IgD-negative memory B cell (primary cell): ENCODE results near the gene NINJ1. TPM values are rescaled to one million over a fixed set of nuclear protein-coding genes. Genes with fewer than 3 reads are reported as not detected.

Experiments
- H3K27ac Mint-ChIP-seq, 3 donors: one replicate each; pipeline ENCODE4 v1.8.0; 2020 to 2022; ENCODE audit warnings: mild to moderate bottlenecking in 3 of 3, mixed read lengths in 3 of 3, moderate library complexity in 1 of 3
- H3K27me3 Mint-ChIP-seq: one replicate; pipeline ENCODE4 v1.8.0; 2021; ENCODE audit warnings: mixed read lengths
- H3K36me3 Mint-ChIP-seq: one replicate; pipeline ENCODE4 v1.8.0; 2020; ENCODE audit warnings: mild to moderate bottlenecking, mixed read lengths
- H3K4me1 Mint-ChIP-seq, 3 donors: one replicate each; pipeline ENCODE4 v1.8.0; 2020 to 2022; ENCODE audit warnings: mixed read lengths in 3 of 3, mild to moderate bottlenecking in 1 of 3
- H3K4me3 Mint-ChIP-seq, 4 donors: one replicate each; pipeline ENCODE4 v1.8.0; 2020 to 2022; ENCODE audit warnings: mild to moderate bottlenecking in 4 of 4, mixed read lengths in 4 of 4, moderate library complexity in 3 of 4
- H3K9me3 Mint-ChIP-seq, 3 donors: one replicate each; pipeline ENCODE4 v1.8.0; 2020 to 2021; ENCODE audit warnings: mixed read lengths in 3 of 3, mild to moderate bottlenecking in 1 of 3
- polyA plus RNA-seq: library from polyadenylated mRNA; unstranded; fragments of 300-500 nt; fragmentation: Illumina TruSeq; gene quantifications from one replicate; pipeline ENCODE4 v1.2.3, GENCODE V29; 2021

Gene NINJ1
- polyA plus RNA-seq = 8.3 TPM

- Mint-ChIP-seq H3K4me3 (peak within 1 kb of the TSS; percentile 85 to 95 (median 90)), H3K4me1 (peaks cover 15 to 26% (median 19%) of the 10 kb centered on the region in 3 donors), H3K36me3 (no peaks in the 10 kb centered on the region), H3K27ac (peak within 1 kb of the TSS; percentile 92 to 98 (median 95)), H3K9me3 (peaks cover 0 to 3% (median 0%) of the 10 kb centered on the region in 3 donors), H3K27me3 (peaks cover 1% of the 10 kb centered on the region)
Observed at GRCh38 chr9:93134015-93134739, at the start of gene NINJ1. TSS of gene NINJ1 (minus strand) at chr9:93134251. CDS start at chr9:93134217, 34 bp downstream.

GRCh38 chr9:93183131-93183662, 49.1 kb upstream of the NINJ1 start:
- Mint-ChIP-seq H3K36me3 (no peaks in the 10 kb centered on the region), H3K9me3 (no peaks in the 10 kb centered on the region), H3K4me3 (peak overlapping the region; percentile 54 to 78 (median 70)), H3K27me3 (peaks cover 44% of the 10 kb centered on the region), H3K27ac (no peak overlapping the region), H3K4me1 (peaks cover 0 to 8% (median 7%) of the 10 kb centered on the region in 3 donors)

- Mint-ChIP-seq H3K4me3 (peak overlapping the region; percentile 4 to 78 (median 34)), H3K36me3 (no peaks in the 10 kb centered on the region), H3K27ac (no peak overlapping the region), H3K9me3 (no peaks in the 10 kb centered on the region), H3K4me1 (peaks cover 0 to 8% (median 7%) of the 10 kb centered on the region in 3 donors), H3K27me3 (peaks cover 43% of the 10 kb centered on the region)
Observed at GRCh38 chr9:93182572-93182971, 48.5 kb upstream of the NINJ1 start.

GRCh38 chr9:93181672-93182435, 47.8 kb upstream of the NINJ1 start:
- Mint-ChIP-seq H3K27ac (no peak overlapping the region), H3K36me3 (no peaks in the 10 kb centered on the region), H3K9me3 (no peaks in the 10 kb centered on the region), H3K27me3 (peaks cover 40% of the 10 kb centered on the region), H3K4me3 (no peak overlapping the region), H3K4me1 (peaks cover 0 to 8% (median 7%) of the 10 kb centered on the region in 3 donors)

GRCh38 chr9:93180938-93181337, 46.9 kb upstream of the NINJ1 start:
- H3K27ac Mint-ChIP-seq = no peak overlapping the region
- no peak overlapping the region for H3K4me3 Mint-ChIP-seq
- no peaks in the 10 kb centered on the region for H3K9me3 Mint-ChIP-seq
- peaks cover 36% of the 10 kb centered on the region for H3K27me3 Mint-ChIP-seq
- H3K36me3 Mint-ChIP-seq = no peaks in the 10 kb centered on the region
- H3K4me1 Mint-ChIP-seq = peaks cover 0 to 8% (median 7%) of the 10 kb centered on the region in 3 donors

- no peak overlapping the region for H3K4me3 Mint-ChIP-seq
- no peaks in the 10 kb centered on the region for H3K36me3 Mint-ChIP-seq
- H3K4me1 Mint-ChIP-seq = peaks cover 0 to 8% (median 7%) of the 10 kb centered on the region in 3 donors
- H3K9me3 Mint-ChIP-seq = no peaks in the 10 kb centered on the region
- peaks cover 34% of the 10 kb centered on the region for H3K27me3 Mint-ChIP-seq
- H3K27ac Mint-ChIP-seq = no peak overlapping the region
Observed at GRCh38 chr9:93178851-93179786, 45.1 kb upstream of the NINJ1 start.

GRCh38 chr9:93177676-93178075, 43.6 kb upstream of the NINJ1 start:
- Mint-ChIP-seq H3K9me3 (no peaks in the 10 kb centered on the region), H3K4me3 (no peak overlapping the region), H3K27me3 (peaks cover 28% of the 10 kb centered on the region), H3K36me3 (no peaks in the 10 kb centered on the region), H3K4me1 (no peaks in the 10 kb centered on the region), H3K27ac (no peak overlapping the region)

GRCh38 chr9:93174976-93175375, 40.9 kb upstream of the NINJ1 start:
- Mint-ChIP-seq H3K9me3 (no peaks in the 10 kb centered on the region), H3K27ac (peak overlapping the region in 1 of 3 donors; percentile 57), H3K27me3 (peaks cover 16% of the 10 kb centered on the region), H3K4me3 (no peak overlapping the region), H3K36me3 (no peaks in the 10 kb centered on the region), H3K4me1 (peaks cover 0 to 2% (median 0%) of the 10 kb centered on the region in 3 donors)

- Mint-ChIP-seq H3K27me3 (peaks cover 13% of the 10 kb centered on the region), H3K9me3 (no peaks in the 10 kb centered on the region), H3K36me3 (no peaks in the 10 kb centered on the region), H3K4me1 (peaks cover 0 to 2% (median 0%) of the 10 kb centered on the region in 3 donors), H3K27ac (no peak overlapping the region), H3K4me3 (no peak overlapping the region)
Observed at GRCh38 chr9:93173365-93174051, 39.5 kb upstream of the NINJ1 start.

- H3K27me3 Mint-ChIP-seq = peaks cover 13% of the 10 kb centered on the region
- H3K9me3 Mint-ChIP-seq = no peaks in the 10 kb centered on the region
- H3K36me3 Mint-ChIP-seq = no peaks in the 10 kb centered on the region
- no peak overlapping the region for H3K4me3 Mint-ChIP-seq
- peaks cover 0 to 2% (median 0%) of the 10 kb centered on the region in 3 donors for H3K4me1 Mint-ChIP-seq
- no peak overlapping the region for H3K27ac Mint-ChIP-seq
Observed at GRCh38 chr9:93172666-93173364, 38.8 kb upstream of the NINJ1 start.

GRCh38 chr9:93171261-93171990, 37.4 kb upstream of the NINJ1 start:
- Mint-ChIP-seq H3K9me3 (no peaks in the 10 kb centered on the region), H3K27ac (no peak overlapping the region), H3K27me3 (peaks cover 13% of the 10 kb centered on the region), H3K4me1 (peaks cover 0 to 2% (median 0%) of the 10 kb centered on the region in 3 donors), H3K4me3 (no peak overlapping the region), H3K36me3 (no peaks in the 10 kb centered on the region)

GRCh38 chr9:93170571-93170970, 36.5 kb upstream of the NINJ1 start:
- H3K27me3 Mint-ChIP-seq = peaks cover 13% of the 10 kb centered on the region
- H3K4me3 Mint-ChIP-seq = no peak overlapping the region
- H3K4me1 Mint-ChIP-seq = peaks cover 0 to 2% (median 0%) of the 10 kb centered on the region in 3 donors
- H3K27ac Mint-ChIP-seq = no peak overlapping the region
- H3K9me3 Mint-ChIP-seq = no peaks in the 10 kb centered on the region
- H3K36me3 Mint-ChIP-seq = no peaks in the 10 kb centered on the region

GRCh38 chr9:93169444-93169843, 35.4 kb upstream of the NINJ1 start:
- peaks cover 0 to 2% (median 0%) of the 10 kb centered on the region in 3 donors for H3K4me1 Mint-ChIP-seq
- peaks cover 2% of the 10 kb centered on the region for H3K36me3 Mint-ChIP-seq
- H3K27ac Mint-ChIP-seq = no peak overlapping the region
- no peaks in the 10 kb centered on the region for H3K9me3 Mint-ChIP-seq
- no peak overlapping the region for H3K4me3 Mint-ChIP-seq
- H3K27me3 Mint-ChIP-seq = peaks cover 11% of the 10 kb centered on the region
